ENCODE results near the gene ANKRD10. TPM values are rescaled to one million over a fixed set of nuclear protein-coding genes. Genes with fewer than 3 reads are reported as not detected.
"Not testable (repeated sequence)": the region's sequence is repeated elsewhere in the genome, so short reads cannot be mapped to it uniquely, and the experiment has no call there.

ANKRD10 gene
- total RNA-seq, result 163 and 176 TPM in 2 replicates

GRCh38 chr13:110915057-110915873 lies at the start of gene ANKRD10:
Gene ANKRD10 (minus strand): TSS chr13:110915069. CDS start chr13:110914934, 135 bp downstream.
- H3K4me1 Mint-ChIP-seq (ENCODE audit: low read depth), result peaks cover 53% of the 10 kb centered on the region
- intact Hi-C loops (cut with micrococcal nuclease), result loop anchor here (1.0 to 5.0 kb wide), 11 partner anchors 29 to 308 kb away; partner anchors contain the start of genes ARHGEF7 and ING1
- peak within 1 kb of the TSS; percentile 95 for H3K27ac Mint-ChIP-seq
- DNase-seq (ENCODE audit: low spot score), result peak; percentile 95
- H3K36me3 Mint-ChIP-seq (ENCODE audit: low read depth), result peaks cover 24% of the 10 kb centered on the region
- no peaks in the 10 kb centered on the region for H3K9me3 Mint-ChIP-seq
- H3K4me3 Mint-ChIP-seq, result peak within 1 kb of the TSS; percentile 94
- H3K27me3 Mint-ChIP-seq (ENCODE audit: insufficient read depth), result no peaks in the 10 kb centered on the region

GRCh38 chr13:110964229-110965037 lies 49.6 kb upstream of the ANKRD10 start:
- H3K4me3 Mint-ChIP-seq, result peak overlapping the region; percentile 27
- no peak for DNase-seq (ENCODE audit: low spot score)
- peak overlapping the region; percentile 95 for H3K27ac Mint-ChIP-seq
- H3K4me1 Mint-ChIP-seq (ENCODE audit: low read depth), result peaks cover 53% of the 10 kb centered on the region
- H3K27me3 Mint-ChIP-seq (ENCODE audit: insufficient read depth), result peaks cover 2% of the 10 kb centered on the region
- peaks cover 86% of the 10 kb centered on the region for H3K9me3 Mint-ChIP-seq
- intact Hi-C loops (cut with micrococcal nuclease), result loop anchor here (1.0 to 2.0 kb wide), 5 partner anchors 20 to 252 kb away; partner anchors contain the start of genes ANKRD10 and ING1
- H3K36me3 Mint-ChIP-seq (ENCODE audit: low read depth), result peaks cover 56% of the 10 kb centered on the region

- H3K4me1 Mint-ChIP-seq (ENCODE audit: low read depth), result peaks cover 51% of the 10 kb centered on the region
- DNase-seq (ENCODE audit: low spot score), result no peak
- H3K9me3 Mint-ChIP-seq, result peaks cover 78% of the 10 kb centered on the region
- intact Hi-C loops (cut with micrococcal nuclease), result no loop called here
- H3K27me3 Mint-ChIP-seq (ENCODE audit: insufficient read depth), result peaks cover 2% of the 10 kb centered on the region
- peak overlapping the region; percentile 54 for H3K27ac Mint-ChIP-seq
- H3K36me3 Mint-ChIP-seq (ENCODE audit: low read depth), result peaks cover 51% of the 10 kb centered on the region
- no peak overlapping the region for H3K4me3 Mint-ChIP-seq
Observed at GRCh38 chr13:110963554-110963970, 48.7 kb upstream of the ANKRD10 start.

- H3K36me3 Mint-ChIP-seq (ENCODE audit: low read depth), result peaks cover 44% of the 10 kb centered on the region
- no peak overlapping the region for H3K27ac Mint-ChIP-seq
- intact Hi-C loops (cut with micrococcal nuclease), result no loop called here
- peaks cover 67% of the 10 kb centered on the region for H3K9me3 Mint-ChIP-seq
- no peak for DNase-seq (ENCODE audit: low spot score)
- no peaks in the 10 kb centered on the region for H3K27me3 Mint-ChIP-seq (ENCODE audit: insufficient read depth)
- peaks cover 43% of the 10 kb centered on the region for H3K4me1 Mint-ChIP-seq (ENCODE audit: low read depth)
- no peak overlapping the region for H3K4me3 Mint-ChIP-seq
Observed at GRCh38 chr13:110961959-110962358, 47.1 kb upstream of the ANKRD10 start.

- no peak overlapping the region for H3K4me3 Mint-ChIP-seq
- H3K27me3 Mint-ChIP-seq (ENCODE audit: insufficient read depth), result no peaks in the 10 kb centered on the region
- peaks cover 31% of the 10 kb centered on the region for H3K36me3 Mint-ChIP-seq (ENCODE audit: low read depth)
- no peak for DNase-seq (ENCODE audit: low spot score)
- no peak overlapping the region for H3K27ac Mint-ChIP-seq
- H3K9me3 Mint-ChIP-seq, result peaks cover 49% of the 10 kb centered on the region
- intact Hi-C loops (cut with micrococcal nuclease), result no loop called here
- peaks cover 30% of the 10 kb centered on the region for H3K4me1 Mint-ChIP-seq (ENCODE audit: low read depth)
Observed at GRCh38 chr13:110960204-110960603, 45.3 kb upstream of the ANKRD10 start.

GRCh38 chr13:110957931-110958330 lies 43.1 kb upstream of the ANKRD10 start:
- intact Hi-C loops (cut with micrococcal nuclease), result no loop called here
- Mint-ChIP-seq H3K4me1 (ENCODE audit: low read depth) (peaks cover 22% of the 10 kb centered on the region), H3K36me3 (ENCODE audit: low read depth) (peaks cover 16% of the 10 kb centered on the region), H3K27ac (no peak overlapping the region), H3K9me3 (peaks cover 32% of the 10 kb centered on the region), H3K4me3 (no peak overlapping the region), H3K27me3 (ENCODE audit: insufficient read depth) (no peaks in the 10 kb centered on the region)
- DNase-seq (ENCODE audit: low spot score), result no peak

- peaks cover 26% of the 10 kb centered on the region for H3K9me3 Mint-ChIP-seq
- peaks cover 28% of the 10 kb centered on the region for H3K4me1 Mint-ChIP-seq (ENCODE audit: low read depth)
- DNase-seq (ENCODE audit: low spot score), result no peak
- H3K36me3 Mint-ChIP-seq (ENCODE audit: low read depth), result peaks cover 11% of the 10 kb centered on the region
- intact Hi-C loops (cut with micrococcal nuclease), result no loop called here
- peak overlapping the region; percentile 49 for H3K27ac Mint-ChIP-seq
- H3K27me3 Mint-ChIP-seq (ENCODE audit: insufficient read depth), result no peaks in the 10 kb centered on the region
- no peak overlapping the region for H3K4me3 Mint-ChIP-seq
Observed at GRCh38 chr13:110957181-110957884, 42.5 kb upstream of the ANKRD10 start.

- peaks cover 16% of the 10 kb centered on the region for H3K9me3 Mint-ChIP-seq
- H3K36me3 Mint-ChIP-seq (ENCODE audit: low read depth); H3K27me3 Mint-ChIP-seq (ENCODE audit: insufficient read depth); H3K4me3 Mint-ChIP-seq; H3K27ac Mint-ChIP-seq; intact Hi-C loops (cut with micrococcal nuclease); DNase-seq (ENCODE audit: low spot score): not testable (repeated sequence)
- H3K4me1 Mint-ChIP-seq (ENCODE audit: low read depth), result peaks cover 37% of the 10 kb centered on the region
Observed at GRCh38 chr13:110956216-110956615, 41.3 kb upstream of the ANKRD10 start.

- DNase-seq (ENCODE audit: low spot score); H3K27me3 Mint-ChIP-seq (ENCODE audit: insufficient read depth); intact Hi-C loops (cut with micrococcal nuclease); H3K4me3 Mint-ChIP-seq; H3K36me3 Mint-ChIP-seq (ENCODE audit: low read depth): not testable (repeated sequence)
- peak overlapping the region; percentile 52 for H3K27ac Mint-ChIP-seq
- peaks cover 43% of the 10 kb centered on the region for H3K4me1 Mint-ChIP-seq (ENCODE audit: low read depth)
- peaks cover 16% of the 10 kb centered on the region for H3K9me3 Mint-ChIP-seq
Observed at GRCh38 chr13:110955608-110956007, 40.7 kb upstream of the ANKRD10 start.

- H3K4me1 Mint-ChIP-seq (ENCODE audit: low read depth), result peaks cover 48% of the 10 kb centered on the region
- H3K4me3 Mint-ChIP-seq; H3K36me3 Mint-ChIP-seq (ENCODE audit: low read depth); intact Hi-C loops (cut with micrococcal nuclease); H3K27me3 Mint-ChIP-seq (ENCODE audit: insufficient read depth): not testable (repeated sequence)
- H3K27ac Mint-ChIP-seq, result peak overlapping the region; percentile 52
- H3K9me3 Mint-ChIP-seq, result peaks cover 11% of the 10 kb centered on the region
- peak; percentile 31 for DNase-seq (ENCODE audit: low spot score)
Observed at GRCh38 chr13:110955072-110955503, 40.2 kb upstream of the ANKRD10 start.

GRCh38 chr13:110954533-110954920 lies 39.7 kb upstream of the ANKRD10 start:
- H3K27ac Mint-ChIP-seq; H3K4me3 Mint-ChIP-seq; DNase-seq (ENCODE audit: low spot score); H3K9me3 Mint-ChIP-seq; H3K36me3 Mint-ChIP-seq (ENCODE audit: low read depth); H3K27me3 Mint-ChIP-seq (ENCODE audit: insufficient read depth); intact Hi-C loops (cut with micrococcal nuclease): not testable (repeated sequence)
- H3K4me1 Mint-ChIP-seq (ENCODE audit: low read depth), result peaks cover 54% of the 10 kb centered on the region

- intact Hi-C loops (cut with micrococcal nuclease), result no loop called here
- no peak overlapping the region for H3K27ac Mint-ChIP-seq
- no peak for DNase-seq (ENCODE audit: low spot score)
- peaks cover 7% of the 10 kb centered on the region for H3K36me3 Mint-ChIP-seq (ENCODE audit: low read depth)
- no peak overlapping the region for H3K4me3 Mint-ChIP-seq
- peaks cover 5% of the 10 kb centered on the region for H3K9me3 Mint-ChIP-seq
- peaks cover 54% of the 10 kb centered on the region for H3K4me1 Mint-ChIP-seq (ENCODE audit: low read depth)
- no peaks in the 10 kb centered on the region for H3K27me3 Mint-ChIP-seq (ENCODE audit: insufficient read depth)
Observed at GRCh38 chr13:110953833-110954532, 39.1 kb upstream of the ANKRD10 start.

All from activated T-helper 1 cell treated with anti-CD3 and anti-CD28 coated beads, Interleukin-12 subunit alpha, Interleukin-12 subunit beta, Interleukin-2, Interleukin-4 antibody, amounts not matched to agents 30 ng/mL and 10 ng/mL and 1 ng/mL, durations not matched to agents 14 hours and 24 hours and 36 hours (primary cell).